Vagina (tissue), 2 donors: Measurements from ENCODE around the gene PARP9.

Source experiments
- CTCF ChIP-seq, 3 experiments: fragments of 450-650 bp in 2 of 3; fragments of 200-600 bp in 1 of 3; sonication (generic) in 1 of 3; IDR thresholded peaks; one replicate each; pipeline ENCODE4 v1.5.1; 2017 to 2019; ENCODE audit warnings: antibody characterized with exemption in 3 of 3, mild to moderate bottlenecking in 2 of 3, moderate library complexity in 2 of 3
- POLR2A ChIP-seq, 2 donors: fragments of 450-650 bp; IDR thresholded peaks; one replicate each; pipeline ENCODE4 v1.6.1; 2017; ENCODE audit warnings: antibody characterized with exemption in 2 of 2, mild to moderate bottlenecking in 2 of 2, moderate library complexity in 2 of 2
- POLR2AphosphoS5 ChIP-seq, 2 donors: sonication (generic); formaldehyde crosslinking; IDR thresholded peaks; one replicate each; pipeline ENCODE4 v1.9.0; 2017; ENCODE audit warnings: antibody characterized with exemption in 2 of 2, mild to moderate bottlenecking in 2 of 2, low read depth in 1 of 2; ENCODE audit not compliant: insufficient read depth in 1 of 2

DNA sequence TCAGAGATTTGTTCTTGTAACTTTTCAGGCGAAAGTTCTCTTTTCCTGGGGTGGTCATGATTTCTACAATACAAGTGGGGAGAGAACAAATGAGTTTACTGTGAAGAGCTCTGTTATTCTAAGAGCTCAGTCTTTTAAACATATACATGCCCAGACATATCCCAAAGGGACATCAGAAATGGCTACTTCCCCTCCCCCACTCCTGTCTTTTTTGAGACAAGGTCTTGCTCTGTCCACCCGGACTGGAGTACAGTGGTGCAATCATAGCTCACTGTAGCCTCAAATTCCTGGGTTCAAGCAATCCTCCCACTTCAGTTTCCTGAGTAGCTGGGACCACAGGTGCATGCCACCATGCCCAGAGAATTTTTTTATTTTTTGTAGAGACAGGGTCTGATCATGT is 67.6 kb downstream of the PARP9 start:
- TF ChIP-seq CTCF (IDR thresholded peaks at IDR 0.05), result no peak
- TF ChIP-seq POLR2AphosphoS5 (IDR thresholded peaks at IDR 0.05; ENCODE audit: insufficient read depth in 1 of 2, low read depth in 1 of 2), result no peak
- TF ChIP-seq POLR2A (IDR thresholded peaks at IDR 0.05), result no peak
